OCI-LY7 (cell line): ENCODE results near the gene OR11A1.

Experiments
- EZH2phosphoT487 ChIP-seq: fragments of 200-600 bp; sonication (generic); IDR thresholded peaks from 2 replicates; pipeline ENCODE4 v1.6.1; 2018; ENCODE audit warnings: low read depth, borderline replicate concordance, mild to moderate bottlenecking, mixed run types, antibody characterized with exemption, low read length, moderate library complexity, mixed read lengths
- TF ChIP-seq, protein P1 (sequence below): fragments of 200-600 bp; sonication (generic); conservative IDR thresholded peaks from 2 replicates; pipeline ENCODE4 v1.5.1; 2014; ENCODE audit warnings: mild to moderate bottlenecking, antibody characterized with exemption, low read length, moderate library complexity, mixed read lengths

GRCh38 chr6:29399525-29399924 is 57.3 kb downstream of the OR11A1 start:
- TF ChIP-seq, protein P1, sequence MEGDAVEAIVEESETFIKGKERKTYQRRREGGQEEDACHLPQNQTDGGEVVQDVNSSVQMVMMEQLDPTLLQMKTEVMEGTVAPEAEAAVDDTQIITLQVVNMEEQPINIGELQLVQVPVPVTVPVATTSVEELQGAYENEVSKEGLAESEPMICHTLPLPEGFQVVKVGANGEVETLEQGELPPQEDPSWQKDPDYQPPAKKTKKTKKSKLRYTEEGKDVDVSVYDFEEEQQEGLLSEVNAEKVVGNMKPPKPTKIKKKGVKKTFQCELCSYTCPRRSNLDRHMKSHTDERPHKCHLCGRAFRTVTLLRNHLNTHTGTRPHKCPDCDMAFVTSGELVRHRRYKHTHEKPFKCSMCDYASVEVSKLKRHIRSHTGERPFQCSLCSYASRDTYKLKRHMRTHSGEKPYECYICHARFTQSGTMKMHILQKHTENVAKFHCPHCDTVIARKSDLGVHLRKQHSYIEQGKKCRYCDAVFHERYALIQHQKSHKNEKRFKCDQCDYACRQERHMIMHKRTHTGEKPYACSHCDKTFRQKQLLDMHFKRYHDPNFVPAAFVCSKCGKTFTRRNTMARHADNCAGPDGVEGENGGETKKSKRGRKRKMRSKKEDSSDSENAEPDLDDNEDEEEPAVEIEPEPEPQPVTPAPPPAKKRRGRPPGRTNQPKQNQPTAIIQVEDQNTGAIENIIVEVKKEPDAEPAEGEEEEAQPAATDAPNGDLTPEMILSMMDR, result no peak
- no peak for TF ChIP-seq EZH2phosphoT487
